ENCODE measurements around the gene MTCL3.

MTCL3 gene

GRCh38 chr6:127484212-127484863, 34.8 kb downstream of the MTCL3 start:
- Mint-ChIP-seq H3K9me3 (no peaks in the 10 kb centered on the region), H3K36me3 (peaks cover 18% of the 10 kb centered on the region), H3K4me1 (peaks cover 82% of the 10 kb centered on the region), H3K4me3 (no peak overlapping the region; the same call in 1 of the 2 replicates), H3K27ac (peak overlapping the region; percentile 99), H3K27me3 (ENCODE audit: low read depth) (no peaks in the 10 kb centered on the region)
- DNase-seq (ENCODE audit: low spot score): no peak
- no peak for ATAC-seq
- POLR2A ChIA-PET: interaction anchor here (0.7 to 2.2 kb wide), 4 partner anchors 9 to 1081 kb away, joined by 3 to 24 read pairs (median 6); partner anchors contain the start of gene MTCL3
- TF ChIP-seq JAZF1 (CRISPR knock-in tag; IDR thresholded peaks at IDR 0.05) (no peak), NFATC4 (CRISPR knock-in tag; IDR thresholded peaks at IDR 0.05) (no peak), E2F4 (CRISPR knock-in tag; IDR thresholded peaks at IDR 0.05; ENCODE audit: borderline replicate concordance, low read depth) (no peak), PRDM15 (CRISPR knock-in tag; IDR thresholded peaks at IDR 0.05) (no peak), E2F5 (CRISPR knock-in tag; IDR thresholded peaks at IDR 0.05) (no peak), HMGA2 (CRISPR knock-in tag; IDR thresholded peaks at IDR 0.05) (no peak), ZNF671 (CRISPR knock-in tag; IDR thresholded peaks at IDR 0.05) (no peak), USF1 (CRISPR knock-in tag; IDR thresholded peaks at IDR 0.05) (no peak)
- CTCF ChIA-PET: interaction anchor here (1.1 to 9.7 kb wide), 4 partner anchors 31 to 218 kb away, joined by 4 to 106 read pairs (median 4); partner anchors contain the start of gene RNF146

- Mint-ChIP-seq H3K4me1 (peaks cover 82% of the 10 kb centered on the region), H3K27ac (peak overlapping the region; percentile 99), H3K9me3 (no peaks in the 10 kb centered on the region), H3K36me3 (peaks cover 19% of the 10 kb centered on the region), H3K4me3 (peak overlapping the region; percentile 42), H3K27me3 (ENCODE audit: low read depth) (no peaks in the 10 kb centered on the region)
- peak; percentile 97 for ATAC-seq
- CTCF ChIA-PET: interaction anchor here (1.1 to 9.7 kb wide), 4 partner anchors 18 to 63 kb away, joined by 4 to 106 read pairs (median 4); no protein-coding TSS in a partner anchor
- POLR2A ChIA-PET: interaction anchor here (0.6 to 2.2 kb wide), 3 partner anchors 32 to 152 kb away, joined by 3 to 24 read pairs (median 7); partner anchors contain the start of gene MTCL3
- peak; percentile 47 for DNase-seq (ENCODE audit: low spot score)
- no peak for TF ChIP-seq ZNF219 (CRISPR knock-in tag; IDR thresholded peaks at IDR 0.05; ENCODE audit: borderline replicate concordance)
- TF ChIP-seq ETV6 (CRISPR knock-in tag; IDR thresholded peaks at IDR 0.05): 0 out of 2 replicates have a peak, but pooled peaks have one; percentile 37
- peak; percentile 61; the same call in 1 of the 2 replicates for TF ChIP-seq FOXK1 (CRISPR knock-in tag; IDR thresholded peaks at IDR 0.05)
- no peak for TF ChIP-seq E2F4 (CRISPR knock-in tag; IDR thresholded peaks at IDR 0.05; ENCODE audit: borderline replicate concordance, low read depth)
- peak; percentile 27 for TF ChIP-seq USF2 (CRISPR knock-in tag; IDR thresholded peaks at IDR 0.05)
- TF ChIP-seq ZSCAN18 (CRISPR knock-in tag; IDR thresholded peaks at IDR 0.05): 0 out of 2 replicates have a peak, but pooled peaks have one; percentile 9
- peak; percentile 45; the same call in 1 of the 2 replicates for TF ChIP-seq ZNF532 (CRISPR knock-in tag; IDR thresholded peaks at IDR 0.05; ENCODE audit: borderline replicate concordance)
- TF ChIP-seq ATF1 (CRISPR knock-in tag; IDR thresholded peaks at IDR 0.05): no peak
- no peak for TF ChIP-seq ZNF317 (CRISPR knock-in tag; IDR thresholded peaks at IDR 0.05; ENCODE audit: borderline replicate concordance, low read depth)
These were observed 35.6 kb downstream of the MTCL3 start for GRCh38 chr6:127483399-127484055.
